MM.1S (cell line): ENCODE results near the gene AUTS2.
A peak's percentile ranks its signal among the peaks of the same experiment; 100 is the strongest.

Experiments used
- DNase-seq: peaks from one replicate; pipeline ENCODE4 v3.0.0-alpha.2; 2015
- H2AFZ ChIP-seq: fragments of 300-600 bp; sonication (generic); 2 replicates; pipeline ENCODE4 v1.6.0; 2016; ENCODE audit warnings: antibody characterized with exemption, low read length
- H3F3A ChIP-seq: fragments of 300-600 bp; sonication (generic); 2 replicates; pipeline ENCODE4 v1.6.1; 2016; ENCODE audit warnings: mild to moderate bottlenecking, antibody characterized with exemption, low read length, moderate library complexity, mixed read lengths; ENCODE audit not compliant: insufficient read depth
- H3K27ac ChIP-seq: fragments of 300-600 bp; sonication (generic); 2 replicates; pipeline ENCODE4 v1.5.1; 2016; ENCODE audit warnings: mild to moderate bottlenecking, low read length
- H3K27me3 ChIP-seq: fragments of 300-600 bp; sonication (generic); replicated peaks from 2 replicates; pipeline ENCODE4 v1.6.0; 2016; ENCODE audit warnings: low read length; ENCODE audit not compliant: insufficient read depth
- H3K36me3 ChIP-seq: fragments of 300-600 bp; sonication (generic); replicated peaks from 2 replicates; pipeline ENCODE4 v1.6.1; 2016; ENCODE audit warnings: mild to moderate bottlenecking, low read length, mixed read lengths; ENCODE audit not compliant: insufficient read depth
- H3K4me1 ChIP-seq: fragments of 300-600 bp; sonication (generic); 2 replicates; pipeline ENCODE4 v1.6.1; 2016; ENCODE audit warnings: low read length, mixed read lengths
- H3K4me2 ChIP-seq: fragments of 300-600 bp; sonication (generic); 2 replicates; pipeline ENCODE4 v1.6.0; 2016; ENCODE audit warnings: low read depth, low read length
- H3K4me3 ChIP-seq: fragments of 300-600 bp; sonication (generic); 2 replicates; pipeline ENCODE4 v1.5.1; 2016; ENCODE audit warnings: low read length, mixed read lengths
- H3K79me2 ChIP-seq: fragments of 300-600 bp; sonication (generic); 2 replicates; pipeline ENCODE4 v1.6.1; 2016; ENCODE audit warnings: mixed run types, low read length, mixed read lengths
- H3K9ac ChIP-seq: fragments of 300-600 bp; sonication (generic); 2 replicates; pipeline ENCODE4 v1.6.1; 2016; ENCODE audit warnings: low read length, mixed read lengths
- H3K9me2 ChIP-seq: fragments of 300-600 bp; sonication (generic); replicated peaks from 2 replicates; pipeline ENCODE4 v1.6.1; 2016; ENCODE audit warnings: mild to moderate bottlenecking, low read length, mixed read lengths; ENCODE audit not compliant: insufficient read depth
- H3K9me3 ChIP-seq: fragments of 300-600 bp; sonication (generic); replicated peaks from 2 replicates; pipeline ENCODE4 v1.6.1; 2016; ENCODE audit warnings: mild to moderate bottlenecking, low read length, mixed read lengths; ENCODE audit not compliant: insufficient read depth
- H4K20me1 ChIP-seq: fragments of 300-600 bp; sonication (generic); 2 replicates; pipeline ENCODE4 v1.6.1; 2016; ENCODE audit warnings: mild to moderate bottlenecking, low read length, moderate library complexity, mixed read lengths; ENCODE audit not compliant: insufficient read depth
- EZH2 ChIP-seq: fragments of 300-600 bp; sonication (generic); optimal IDR thresholded peaks from 2 replicates; pipeline ENCODE3; 2017; ENCODE audit warnings: low read depth, mild to moderate bottlenecking, antibody characterized with exemption, low read length, mixed read lengths
- EZH2phosphoT487 ChIP-seq: fragments of 300-600 bp; sonication (generic); IDR thresholded peaks from 2 replicates; pipeline ENCODE4 v1.6.1; 2018; ENCODE audit warnings: antibody characterized with exemption, low read length
- TF ChIP-seq, protein P1 (sequence below): fragments of 300-600 bp; sonication (generic); IDR thresholded peaks from 2 replicates; pipeline ENCODE4 v1.5.1; 2016; ENCODE audit warnings: antibody characterized with exemption, low read length, mixed read lengths

AUTS2 gene

DNA sequence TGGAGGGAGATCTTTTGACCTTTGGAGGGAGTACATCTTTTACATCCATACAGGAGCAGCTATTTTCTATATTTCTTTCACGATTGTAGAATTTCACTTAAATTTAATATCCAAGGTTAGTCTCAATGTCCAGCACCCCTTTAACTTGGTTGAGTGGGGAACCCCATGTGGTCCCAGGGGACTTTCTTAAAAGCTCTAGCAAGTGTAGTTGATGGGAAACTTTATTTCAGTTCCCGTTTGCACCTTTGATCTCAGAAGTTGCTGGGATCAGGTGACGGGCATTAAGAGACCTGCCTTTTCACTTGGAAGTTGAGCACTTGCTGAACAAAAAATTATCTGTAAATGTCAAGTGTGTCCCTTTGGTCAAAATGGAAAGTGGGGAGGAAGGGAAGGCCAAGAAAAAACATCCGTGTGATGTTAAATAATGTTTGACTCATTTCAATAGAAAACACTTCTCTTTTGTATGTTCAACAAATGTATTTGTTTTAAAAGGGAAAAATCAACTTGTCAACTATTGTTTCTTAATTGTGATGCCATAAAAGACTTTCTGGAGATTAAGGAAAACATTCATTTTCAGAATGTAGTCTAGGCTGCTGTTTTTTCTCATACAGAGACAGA is 1163.5 kb downstream of the AUTS2 start:
- Histone ChIP-seq H3K79me2 (peaks cover 77% of the 10 kb centered on the region), H3K4me1 (peaks cover 36% of the 10 kb centered on the region), H3K27ac (no peak overlapping the region), H3K27me3 (no peaks in the 10 kb centered on the region), H3K4me3 (no peak overlapping the region), H3K4me2 (no peak overlapping the region), H3K36me3 (no peaks in the 10 kb centered on the region; the same call in 1 of the 2 replicates), H4K20me1 (no peaks in the 10 kb centered on the region), H3K9me2 (no peaks in the 10 kb centered on the region), H3K9ac (no peak overlapping the region), H3K9me3 (no peaks in the 10 kb centered on the region), H3F3A (peaks cover 31% of the 10 kb centered on the region), H2AFZ (no peak overlapping the region)
- DNase-seq, result no peak
- TF ChIP-seq EZH2 (no peak), EZH2phosphoT487 (no peak)
- TF ChIP-seq, protein P1, sequence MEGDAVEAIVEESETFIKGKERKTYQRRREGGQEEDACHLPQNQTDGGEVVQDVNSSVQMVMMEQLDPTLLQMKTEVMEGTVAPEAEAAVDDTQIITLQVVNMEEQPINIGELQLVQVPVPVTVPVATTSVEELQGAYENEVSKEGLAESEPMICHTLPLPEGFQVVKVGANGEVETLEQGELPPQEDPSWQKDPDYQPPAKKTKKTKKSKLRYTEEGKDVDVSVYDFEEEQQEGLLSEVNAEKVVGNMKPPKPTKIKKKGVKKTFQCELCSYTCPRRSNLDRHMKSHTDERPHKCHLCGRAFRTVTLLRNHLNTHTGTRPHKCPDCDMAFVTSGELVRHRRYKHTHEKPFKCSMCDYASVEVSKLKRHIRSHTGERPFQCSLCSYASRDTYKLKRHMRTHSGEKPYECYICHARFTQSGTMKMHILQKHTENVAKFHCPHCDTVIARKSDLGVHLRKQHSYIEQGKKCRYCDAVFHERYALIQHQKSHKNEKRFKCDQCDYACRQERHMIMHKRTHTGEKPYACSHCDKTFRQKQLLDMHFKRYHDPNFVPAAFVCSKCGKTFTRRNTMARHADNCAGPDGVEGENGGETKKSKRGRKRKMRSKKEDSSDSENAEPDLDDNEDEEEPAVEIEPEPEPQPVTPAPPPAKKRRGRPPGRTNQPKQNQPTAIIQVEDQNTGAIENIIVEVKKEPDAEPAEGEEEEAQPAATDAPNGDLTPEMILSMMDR, result no peak

DNA sequence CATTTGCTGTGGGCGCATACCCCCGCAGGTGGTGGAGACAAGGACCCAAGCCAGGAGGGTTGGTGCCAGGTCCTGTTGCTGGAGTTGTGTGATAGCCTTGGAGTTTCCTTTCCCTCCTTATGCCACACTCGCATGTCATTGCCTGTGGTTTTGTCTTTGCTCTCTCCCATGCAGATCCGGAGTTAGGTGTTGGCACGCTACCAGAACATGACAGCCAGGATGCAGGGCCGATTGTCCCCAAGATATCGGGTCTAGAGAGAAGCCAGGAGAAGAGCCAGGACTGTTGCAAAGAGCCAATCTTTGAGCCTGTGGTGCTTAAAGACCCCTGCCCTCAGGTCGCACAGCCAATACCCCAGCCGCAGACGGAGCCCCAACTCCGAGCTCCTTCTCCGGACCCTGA is 1164.4 kb downstream of the AUTS2 start:
- TF ChIP-seq EZH2phosphoT487 (no peak), EZH2 (no peak)
- TF ChIP-seq, protein P1, result no peak
- Histone ChIP-seq H3K9me2 (no peaks in the 10 kb centered on the region), H3K27me3 (no peaks in the 10 kb centered on the region), H3K79me2 (peaks cover 72% of the 10 kb centered on the region), H3K9me3 (no peaks in the 10 kb centered on the region), H3F3A (peaks cover 31% of the 10 kb centered on the region), H3K4me3 (peak overlapping the region; percentile 50), H3K4me1 (peaks cover 30% of the 10 kb centered on the region), H3K4me2 (peak overlapping the region; percentile 65; the same call in 1 of the 2 replicates), H4K20me1 (no peaks in the 10 kb centered on the region), H3K9ac (no peak overlapping the region), H3K36me3 (no peaks in the 10 kb centered on the region; the same call in 1 of the 2 replicates), H3K27ac (peak overlapping the region; percentile 92; the same call in 1 of the 2 replicates), H2AFZ (no peak overlapping the region)
- no peak for DNase-seq

DNA sequence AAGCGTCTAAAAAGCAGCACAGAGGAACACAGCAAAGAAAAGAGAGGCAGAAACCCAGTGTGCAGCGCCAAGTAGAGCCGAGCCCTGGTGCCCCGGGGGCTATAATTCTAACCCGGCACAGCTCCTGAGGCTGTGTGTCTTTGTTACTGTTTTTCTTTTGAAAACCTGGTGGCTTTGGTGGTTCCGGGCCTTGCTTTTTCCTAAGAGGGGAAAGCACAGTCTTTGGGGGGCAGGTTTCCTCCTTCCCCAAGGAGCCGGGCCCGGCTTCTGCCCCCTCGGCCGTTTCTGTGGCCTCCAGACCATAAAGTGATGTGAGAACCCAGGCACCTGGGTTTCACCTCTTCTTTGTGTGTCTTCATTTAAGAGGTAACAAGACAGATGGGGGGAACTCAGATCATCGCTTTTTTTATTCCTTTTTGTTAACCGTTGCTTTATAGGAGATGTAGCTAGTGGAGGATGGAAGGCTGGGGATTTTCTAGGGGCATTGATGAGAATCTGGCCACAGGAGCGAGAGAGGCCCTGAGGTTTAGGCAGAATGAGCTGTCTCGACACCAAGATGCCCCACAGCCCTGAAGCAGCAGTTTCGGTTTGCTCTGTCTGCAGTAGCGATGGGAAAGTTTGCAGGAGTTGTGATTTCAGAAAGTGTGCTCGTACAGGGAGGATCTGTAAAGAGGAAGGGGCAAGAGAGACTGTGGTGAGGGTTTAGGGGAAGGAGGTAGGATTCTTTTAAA is 1165.9 kb downstream of the AUTS2 start:
- Histone ChIP-seq H3K9me2 (no peaks in the 10 kb centered on the region), H3K9me3 (no peaks in the 10 kb centered on the region), H4K20me1 (no peaks in the 10 kb centered on the region), H2AFZ (peak overlapping the region; percentile 18), H3K9ac (peak overlapping the region; percentile 59), H3F3A (peaks cover 31% of the 10 kb centered on the region), H3K79me2 (peaks cover 58% of the 10 kb centered on the region), H3K27ac (peak overlapping the region; percentile 92), H3K4me3 (peak overlapping the region; percentile 50), H3K27me3 (no peaks in the 10 kb centered on the region), H3K4me1 (peaks cover 30% of the 10 kb centered on the region), H3K4me2 (peak overlapping the region; percentile 65), H3K36me3 (no peaks in the 10 kb centered on the region; the same call in 1 of the 2 replicates)
- DNase-seq, result peak; percentile 92
- TF ChIP-seq, protein P1, result no peak
- TF ChIP-seq EZH2phosphoT487 (no peak), EZH2 (no peak)
